ENCODE data around the gene DGKB. TPM values are rescaled to one million over a fixed set of nuclear protein-coding genes. Genes with fewer than 3 reads are reported as not detected.

The DGKB gene
- total RNA-seq, 6 experiments from 2014 or later, result 0.23 to 0.76 (median 0.61) TPM

- Mint-ChIP-seq H3K4me1 (ENCODE audit: low read depth) (peaks cover 18% of the 10 kb centered on the region), H3K36me3 (ENCODE audit: low read depth) (no peaks in the 10 kb centered on the region), H3K4me3 (no peak overlapping the region), H3K27me3 (ENCODE audit: insufficient read depth) (peaks cover 1% of the 10 kb centered on the region; the same call in 1 of the 2 replicates), H3K9me3 (no peaks in the 10 kb centered on the region), H3K27ac (no peak overlapping the region)
- no peak for TF ChIP-seq CTCF (IDR thresholded peaks at IDR 0.05)
- DNase-seq, result no peak
These were observed 703.2 kb downstream of the DGKB start for GRCh38 chr7:14199336-14199735.

GRCh38 chr7:14197280-14197679 is 705.3 kb downstream of the DGKB start:
- DNase-seq, result no peak
- Mint-ChIP-seq H3K4me3 (no peak overlapping the region), H3K27ac (no peak overlapping the region), H3K4me1 (ENCODE audit: low read depth) (peaks cover 19% of the 10 kb centered on the region), H3K36me3 (ENCODE audit: low read depth) (no peaks in the 10 kb centered on the region), H3K9me3 (no peaks in the 10 kb centered on the region), H3K27me3 (ENCODE audit: insufficient read depth) (peaks cover 1% of the 10 kb centered on the region; the same call in 1 of the 2 replicates)
- no peak for TF ChIP-seq CTCF (IDR thresholded peaks at IDR 0.05)

GRCh38 chr7:14196555-14196954 is 706.0 kb downstream of the DGKB start:
- Mint-ChIP-seq H3K9me3 (no peaks in the 10 kb centered on the region), H3K36me3 (ENCODE audit: low read depth) (no peaks in the 10 kb centered on the region), H3K27me3 (ENCODE audit: insufficient read depth) (peaks cover 1% of the 10 kb centered on the region; the same call in 1 of the 2 replicates), H3K4me3 (no peak overlapping the region), H3K27ac (no peak overlapping the region), H3K4me1 (ENCODE audit: low read depth) (peaks cover 26% of the 10 kb centered on the region)
- DNase-seq, result no peak
- TF ChIP-seq CTCF (IDR thresholded peaks at IDR 0.05), result no peak

GRCh38 chr7:14195871-14196270 is 706.7 kb downstream of the DGKB start:
- Mint-ChIP-seq H3K27ac (no peak overlapping the region), H3K27me3 (ENCODE audit: insufficient read depth) (no peaks in the 10 kb centered on the region), H3K9me3 (no peaks in the 10 kb centered on the region), H3K4me1 (ENCODE audit: low read depth) (peaks cover 28% of the 10 kb centered on the region), H3K36me3 (ENCODE audit: low read depth) (no peaks in the 10 kb centered on the region), H3K4me3 (no peak overlapping the region)
- TF ChIP-seq CTCF (IDR thresholded peaks at IDR 0.05), result no peak
- no peak for DNase-seq

GRCh38 chr7:14195079-14195478 is 707.5 kb downstream of the DGKB start:
- no peak for TF ChIP-seq CTCF (IDR thresholded peaks at IDR 0.05)
- Mint-ChIP-seq H3K4me3 (no peak overlapping the region), H3K27ac (no peak overlapping the region), H3K27me3 (ENCODE audit: insufficient read depth) (no peaks in the 10 kb centered on the region), H3K36me3 (ENCODE audit: low read depth) (no peaks in the 10 kb centered on the region), H3K9me3 (no peaks in the 10 kb centered on the region), H3K4me1 (ENCODE audit: low read depth) (peaks cover 28% of the 10 kb centered on the region)
- no peak for DNase-seq

GRCh38 chr7:14191686-14192098 is 710.9 kb downstream of the DGKB start:
- no peaks in the 10 kb centered on the region for H3K27me3 Mint-ChIP-seq (ENCODE audit: insufficient read depth)
- TF ChIP-seq CTCF (IDR thresholded peaks at IDR 0.05), result no peak
- peak; percentile 55 for DNase-seq
- no peak overlapping the region for H3K4me3 Mint-ChIP-seq
- no peak overlapping the region for H3K27ac Mint-ChIP-seq
- H3K9me3 Mint-ChIP-seq, result no peaks in the 10 kb centered on the region
- H3K36me3 Mint-ChIP-seq (ENCODE audit: low read depth), result peaks cover 5% of the 10 kb centered on the region; the same call in 1 of the 2 replicates
- H3K4me1 Mint-ChIP-seq (ENCODE audit: low read depth), result peaks cover 24% of the 10 kb centered on the region
